NCI-H1694 treated with DMSO at 0.1 percent for 48 hours (cell line): ENCODE measurements around the gene ZMYND8.
"Not testable (repeated sequence)": the region's sequence is repeated elsewhere in the genome, so short reads cannot be mapped to it uniquely, and the experiment has no call there.

ENCODE experiments used
- DNase-seq: peaks from one replicate; lab custom pipeline; 2025; lab: John Stamatoyannopoulos, UW

The ZMYND8 gene

GRCh38 chr20:47285189-47285588 is 71.3 kb downstream of the ZMYND8 start:
- no peak for DNase-seq

- DNase-seq = no peak
Observed at GRCh38 chr20:47284373-47284772, 72.1 kb downstream of the ZMYND8 start.

GRCh38 chr20:47283411-47283810 is 73.1 kb downstream of the ZMYND8 start:
- DNase-seq = no peak

- DNase-seq = no peak
Observed at GRCh38 chr20:47282864-47283263, 73.6 kb downstream of the ZMYND8 start.

GRCh38 chr20:47281376-47281775 is 75.1 kb downstream of the ZMYND8 start:
- DNase-seq = no peak

GRCh38 chr20:47280668-47281067 is 75.8 kb downstream of the ZMYND8 start:
- no peak for DNase-seq

GRCh38 chr20:47280228-47280627 is 76.3 kb downstream of the ZMYND8 start:
- no peak for DNase-seq

GRCh38 chr20:47278907-47279348 is 77.6 kb downstream of the ZMYND8 start:
- DNase-seq = no peak

GRCh38 chr20:47277535-47277872 is 79.0 kb downstream of the ZMYND8 start:
- DNase-seq = not testable (repeated sequence)

- DNase-seq = no peak
Observed at GRCh38 chr20:47276851-47277534, 79.5 kb downstream of the ZMYND8 start.

- no peak for DNase-seq
Observed at GRCh38 chr20:47276251-47276650, 80.2 kb downstream of the ZMYND8 start.

GRCh38 chr20:47275548-47275947 is 81.0 kb downstream of the ZMYND8 start:
- DNase-seq = no peak

- DNase-seq = no peak
Observed at GRCh38 chr20:47274401-47275108, 81.9 kb downstream of the ZMYND8 start.

GRCh38 chr20:47273591-47274235 is 82.8 kb downstream of the ZMYND8 start:
- no peak for DNase-seq

- peak; percentile 19 for DNase-seq
Observed at GRCh38 chr20:47272893-47273590, 83.5 kb downstream of the ZMYND8 start.

- no peak for DNase-seq
Observed at GRCh38 chr20:47271046-47271615, 85.4 kb downstream of the ZMYND8 start.

GRCh38 chr20:47269309-47270165 is 87.0 kb downstream of the ZMYND8 start:
- DNase-seq = no peak

GRCh38 chr20:47267621-47268020 is 88.9 kb downstream of the ZMYND8 start:
- DNase-seq = no peak

- DNase-seq = no peak
Observed at GRCh38 chr20:47266847-47267515, 89.5 kb downstream of the ZMYND8 start.

GRCh38 chr20:47265984-47266383 is 90.5 kb downstream of the ZMYND8 start:
- no peak for DNase-seq

GRCh38 chr20:47265214-47265613 is 91.3 kb downstream of the ZMYND8 start:
- no peak for DNase-seq
